Keratinocyte (primary cell): Measurements from ENCODE around the gene SMC3.

Experiments used
- EZH2 ChIP-seq: IDR thresholded peaks from one replicate; pipeline ENCODE4 v1.6.1; 2012; ENCODE audit warnings: inconsistent platforms, mild to moderate bottlenecking, low read length, moderate library complexity
- TF ChIP-seq, protein P1 (sequence below), 3 experiments: IDR thresholded peaks in 1 of 3; conservative IDR thresholded peaks in 1 of 3; optimal IDR thresholded peaks in 1 of 3; 2 replicates in 2 of 3; 3 replicates in 1 of 3; pipeline versions ENCODE3 to v1.5.1; 2011; ENCODE audit warnings: low read length in 3 of 3, mild to moderate bottlenecking in 3 of 3, moderate library complexity in 2 of 3, control low read depth in 1 of 3, inconsistent platforms in 1 of 3; ENCODE audit not compliant: insufficient read depth in 2 of 3; ENCODE audit errors: extremely low read depth in 1 of 3

DNA sequence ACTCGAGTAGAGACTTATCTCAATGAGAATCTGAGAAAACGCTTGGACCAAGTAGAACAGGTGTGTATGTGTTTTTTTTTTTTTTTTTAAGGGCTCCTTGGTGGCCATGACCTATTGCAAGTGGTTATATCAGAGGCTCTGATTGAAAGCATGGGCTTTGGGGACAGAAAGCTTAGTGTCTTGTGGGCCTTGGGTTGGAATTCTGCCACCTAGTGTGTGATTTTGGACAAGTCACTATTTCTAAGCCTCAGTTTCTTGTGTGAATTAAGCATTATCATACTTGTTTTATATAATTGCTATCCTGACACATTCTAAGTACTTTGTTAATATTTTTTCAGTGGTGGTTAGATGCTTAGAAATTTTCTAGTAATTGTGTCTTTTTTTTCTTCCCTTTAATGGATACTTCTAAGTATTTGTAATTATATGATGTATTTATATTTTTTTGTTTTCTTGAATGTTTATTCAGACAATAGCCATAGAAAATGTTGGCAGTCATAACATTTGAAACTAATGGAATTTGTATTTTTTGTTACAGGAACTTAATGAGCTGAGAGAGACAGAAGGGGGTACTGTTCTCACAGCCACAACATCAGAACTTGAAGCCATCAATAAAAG lies 33.1 kb downstream of the SMC3 start:
- TF ChIP-seq, protein P1, sequence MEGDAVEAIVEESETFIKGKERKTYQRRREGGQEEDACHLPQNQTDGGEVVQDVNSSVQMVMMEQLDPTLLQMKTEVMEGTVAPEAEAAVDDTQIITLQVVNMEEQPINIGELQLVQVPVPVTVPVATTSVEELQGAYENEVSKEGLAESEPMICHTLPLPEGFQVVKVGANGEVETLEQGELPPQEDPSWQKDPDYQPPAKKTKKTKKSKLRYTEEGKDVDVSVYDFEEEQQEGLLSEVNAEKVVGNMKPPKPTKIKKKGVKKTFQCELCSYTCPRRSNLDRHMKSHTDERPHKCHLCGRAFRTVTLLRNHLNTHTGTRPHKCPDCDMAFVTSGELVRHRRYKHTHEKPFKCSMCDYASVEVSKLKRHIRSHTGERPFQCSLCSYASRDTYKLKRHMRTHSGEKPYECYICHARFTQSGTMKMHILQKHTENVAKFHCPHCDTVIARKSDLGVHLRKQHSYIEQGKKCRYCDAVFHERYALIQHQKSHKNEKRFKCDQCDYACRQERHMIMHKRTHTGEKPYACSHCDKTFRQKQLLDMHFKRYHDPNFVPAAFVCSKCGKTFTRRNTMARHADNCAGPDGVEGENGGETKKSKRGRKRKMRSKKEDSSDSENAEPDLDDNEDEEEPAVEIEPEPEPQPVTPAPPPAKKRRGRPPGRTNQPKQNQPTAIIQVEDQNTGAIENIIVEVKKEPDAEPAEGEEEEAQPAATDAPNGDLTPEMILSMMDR (optimal IDR thresholded peaks at IDR 0.05 in 1 of 3, IDR thresholded peaks at IDR 0.05 in 1 of 3, conservative IDR thresholded peaks at IDR 0.05 in 1 of 3; ENCODE audit: extremely low read depth in 1 of 3, insufficient read depth in 2 of 3, low read length in 3 of 3): peak; percentile 35 to 58 (median 46)
- TF ChIP-seq EZH2: no peak
